B cell (primary cell): ENCODE data around the gene ZNF146. TPM values are rescaled to one million over a fixed set of nuclear protein-coding genes. Genes with fewer than 3 reads are reported as not detected.

Experiments
- ATAC-seq: fragments of 200-7000 bp; cut with Tn5 transposase; one replicate; pipeline ENCODE4 v1.10.0; 2021; ENCODE audit warnings: low read depth, mild to moderate bottlenecking, moderate number of reproducible peaks, moderate library complexity
- CTCF ChIA-PET: fragments of 350-600 bp; sonication (Branson Sonifier 250); formaldehyde crosslinking; loops from one replicate; lab custom pipeline; 2021; ENCODE audit warnings: antibody characterized with exemption, inconsistent platforms; lab: Charles Lee
- POLR2A ChIA-PET: fragments of 350-600 bp; sonication (Branson Sonifier 250); formaldehyde crosslinking; loops from one replicate; lab custom pipeline; 2021; ENCODE audit warnings: antibody characterized with exemption; lab: Charles Lee
- DNase-seq: peaks from one replicate; pipeline ENCODE4 v3.0.0; 2013
- H2AFZ ChIP-seq: 2 replicates; pipeline ENCODE4 v1.6.1; 2012; ENCODE audit warnings: mild to moderate bottlenecking, low read depth, low read length; ENCODE audit not compliant: insufficient read depth, poor library complexity, severe bottlenecking
- H3K27ac ChIP-seq, 2 donors: 1 replicate in 1 of 2; 2 replicates in 1 of 2; pipeline ENCODE4 v1.5.1; 2012 to 2013; ENCODE audit warnings: low read length in 2 of 2, mild to moderate bottlenecking in 2 of 2, moderate library complexity in 1 of 2
- H3K27me3 ChIP-seq, 4 experiments: fragments of 200-600 bp in 1 of 4; sonication (generic) in 1 of 4; replicated peaks in 1 of 4; 1 replicate in 2 of 4; 2 replicates in 2 of 4; pipeline versions ENCODE4 v1.6.1 to v1.7.0; 2013 to 2016; ENCODE audit warnings: low read length in 3 of 4, mild to moderate bottlenecking in 2 of 4, mixed read lengths in 1 of 4, moderate library complexity in 1 of 4; ENCODE audit not compliant: insufficient read depth in 4 of 4, control insufficient read depth in 3 of 4; ENCODE audit errors: control extremely low read depth in 1 of 4
- H3K36me3 ChIP-seq, 2 experiments: replicated peaks in 1 of 2; 1 replicate in 1 of 2; 2 replicates in 1 of 2; pipeline versions ENCODE4 v1.6.1 to v1.7.1; 2013; ENCODE audit warnings: low read length in 1 of 2; ENCODE audit not compliant: insufficient read depth in 2 of 2, control insufficient read depth in 1 of 2; ENCODE audit errors: control extremely low read depth in 1 of 2, extremely low read depth in 1 of 2
- H3K4me1 ChIP-seq, 2 donors: fragments of 200-600 bp in 1 of 2; sonication (generic) in 1 of 2; 1 replicate in 1 of 2; 2 replicates in 1 of 2; pipeline versions ENCODE4 v1.5.1 to v1.6.1; 2013 to 2017; ENCODE audit warnings: low read length in 2 of 2; ENCODE audit not compliant: control insufficient read depth in 2 of 2, insufficient read depth in 2 of 2
- H3K4me2 ChIP-seq: replicated peaks from 2 replicates; pipeline ENCODE3; 2012; ENCODE audit warnings: mild to moderate bottlenecking, low read depth, low read length; ENCODE audit not compliant: poor library complexity, severe bottlenecking
- H3K4me3 ChIP-seq, 5 experiments: fragments of 200-600 bp in 1 of 5; sonication (generic) in 1 of 5; 1 replicate in 3 of 5; 2 replicates in 2 of 5; pipeline versions ENCODE4 v1.5.1 to v1.7.0; 2011 to 2016; ENCODE audit warnings: low read length in 4 of 5, mild to moderate bottlenecking in 4 of 5, low read depth in 2 of 5, control low read depth in 1 of 5, moderate library complexity in 1 of 5; ENCODE audit not compliant: insufficient read depth in 1 of 5; ENCODE audit errors: control extremely low read depth in 1 of 5, extremely low read depth in 1 of 5
- H3K79me2 ChIP-seq: fragments of 200-600 bp; sonication (generic); one replicate; pipeline ENCODE4 v1.6.0; 2016; ENCODE audit warnings: low read length; ENCODE audit not compliant: control insufficient read depth, insufficient read depth
- H3K9ac ChIP-seq: fragments of 200-600 bp; sonication (generic); 2 replicates; pipeline ENCODE4 v1.6.1; 2017; ENCODE audit warnings: mild to moderate bottlenecking, low read length, moderate library complexity
- H3K9me3 ChIP-seq, 3 donors: one replicate each; pipeline versions ENCODE4 v1.6.1 to v1.7.1; 2013; ENCODE audit warnings: low read length in 2 of 3; ENCODE audit not compliant: control insufficient read depth in 2 of 3, insufficient read depth in 1 of 3; ENCODE audit errors: control extremely low read depth in 1 of 3
- H4K20me1 ChIP-seq: 2 replicates; pipeline ENCODE4 v1.6.0; 2012; ENCODE audit warnings: mild to moderate bottlenecking, low read length; ENCODE audit not compliant: insufficient read depth, control insufficient read depth, poor library complexity, severe bottlenecking
- H3K27ac Mint-ChIP-seq: one replicate; pipeline ENCODE4 v1.8.0; 2021; ENCODE audit warnings: mixed read lengths
- H3K27me3 Mint-ChIP-seq: one replicate; pipeline ENCODE4 v1.8.0; 2021; ENCODE audit warnings: mixed read lengths
- H3K4me1 Mint-ChIP-seq: one replicate; pipeline ENCODE4 v1.8.0; 2021; ENCODE audit warnings: mixed read lengths
- H3K4me3 Mint-ChIP-seq: one replicate; pipeline ENCODE4 v1.8.0; 2021; ENCODE audit warnings: mixed read lengths
- H3K9me3 Mint-ChIP-seq: one replicate; pipeline ENCODE4 v1.8.0; 2022; ENCODE audit warnings: mixed read lengths; ENCODE audit not compliant: insufficient read depth
- CTCF ChIP-seq: fragments of 200-600 bp; IDR thresholded peaks from one replicate; pipeline ENCODE4 v1.8.0; 2022; ENCODE audit warnings: antibody characterized with exemption, mild to moderate bottlenecking
- EZH2 ChIP-seq: IDR thresholded peaks from 2 replicates; pipeline ENCODE4 v1.6.1; 2012; ENCODE audit warnings: borderline replicate concordance, low read depth, mild to moderate bottlenecking, moderate library complexity, low read length; ENCODE audit not compliant: insufficient read depth, poor library complexity, severe bottlenecking
- WGBS: methylation state at CpG from one replicate; pipeline ENCODE4 v1.1.5; 2013; ENCODE audit warnings: missing lambda C conversion rate; ENCODE audit not compliant: insufficient coverage; 5-methylcytosine and 5-hydroxymethylcytosine counted together
- intact Hi-C: fragments of 100-400 bp; cut with micrococcal nuclease; formaldehyde crosslinking; loops from one replicate; pipeline ENCODE4 v1.10.0; 2022
- polyA plus RNA-seq: library from polyadenylated mRNA; depleted of rRNA; stranded (reverse); fragments of >200 nt; gene quantifications from 2 replicates; pipeline ENCODE4 v1.2.3, GENCODE V29; 2012
- total RNA-seq, 2 donors: library from RNA; stranded (reverse); fragments of 120-200 nt in 1 of 2; gene quantifications; 1 replicate in 1 of 2; 2 replicates in 1 of 2; pipeline versions ENCODE4 v1.2.3 to v1.2.4, GENCODE V29; 2013 to 2022

Gene ZNF146
- total and polyA plus RNA-seq, 2 donors (not counting 1 experiment from before 2014, with no cell fraction given) = 21.9 to 62.2 TPM

- no peak for ATAC-seq
- 100% methylated on average over 2 of the region's 6 CpGs for WGBS
- peaks cover 22 to 46% (median 38%) of the 10 kb centered on the region in 3 donors for H3K9me3 ChIP-seq
Measured at GRCh38 chr19:36236304-36236945, 21.5 kb downstream of the ZNF146 start.

More at GRCh38 chr19:36236304-36236945, 21.5 kb downstream of the ZNF146 start:
- H3K9ac ChIP-seq = no peak overlapping the region
- Mint-ChIP-seq H3K27me3 (no peaks in the 10 kb centered on the region), H3K4me3 (no peak overlapping the region), H3K4me1 (no peaks in the 10 kb centered on the region), H3K9me3 (peaks cover 14% of the 10 kb centered on the region), H3K27ac (no peak overlapping the region)
- H3K36me3 ChIP-seq = peaks cover 29 to 48% of the 10 kb centered on the region in 2 experiments
- intact Hi-C loops = no loop called here
- no peak overlapping the region for H3K4me2 ChIP-seq
- peaks cover 5% of the 10 kb centered on the region for H3K79me2 ChIP-seq
- no peak overlapping the region for H3K27ac ChIP-seq
- no peaks in the 10 kb centered on the region for H3K27me3 ChIP-seq
- TF ChIP-seq CTCF (no peak), EZH2 (no peak)
- POLR2A ChIA-PET = interaction anchor here (1.2 kb wide), 1 partner anchor 169 kb away, joined by 5 read pairs; no protein-coding TSS in a partner anchor
- no peaks in the 10 kb centered on the region for H3K4me1 ChIP-seq
- no peak for DNase-seq
- H3K4me3 ChIP-seq = no peak overlapping the region
- H2AFZ ChIP-seq = no peak overlapping the region
- H4K20me1 ChIP-seq = peaks cover 7% of the 10 kb centered on the region
- CTCF ChIA-PET = no interaction called here
